HCT116 (cell line): ENCODE results near the gene AGK. TPM values are rescaled to one million over a fixed set of nuclear protein-coding genes. Genes with fewer than 3 reads are reported as not detected.

Experiments
- ATAC-seq: fragments of 200-7000 bp; cut with Tn5 transposase; 2 replicates; pipeline ENCODE4 v1.9.1; 2020; ENCODE audit warnings: mild to moderate bottlenecking, moderate library complexity
- BruUV-seq: library from RNA; stranded (reverse); fragments of 400-500 nt; replicated peaks from 2 replicates; lab custom pipeline; 2021; lab: Mats Ljungman, UMichigan
- CTCF ChIA-PET: fragments of 300-600 bp; sonication (Branson Sonifier 250); formaldehyde crosslinking; loops from one replicate; lab custom pipeline; 2021; ENCODE audit warnings: antibody characterized with exemption; lab: Charles Lee
- POLR2A ChIA-PET: fragments of 300-600, 350-600 bp; sonication (Branson Sonifier 250); formaldehyde crosslinking; loops from one replicate; lab custom pipeline; 2021; ENCODE audit warnings: antibody characterized with exemption; lab: Charles Lee
- RAD21 ChIA-PET, 2 experiments: fragments of 300-600 bp; sonication (Branson Sonifier 250); formaldehyde crosslinking; loops; one replicate each; lab custom pipeline; 2023; ENCODE audit warnings: low total read pairs in 2 of 2; ENCODE audit not compliant: uncharacterized antibody in 2 of 2, unreplicated experiment in 2 of 2, low non-redundant PET in 1 of 2; lab: Charles Lee
- DNase-seq: peaks from one replicate; pipeline ENCODE4 v3.0.0-alpha.2; 2010; ENCODE audit warnings: low read depth, low spot score
- H2AFZ ChIP-seq: fragments of 200-600 bp; shearing (Covaris generic), sonication (generic); 2 replicates; pipeline ENCODE4 v1.6.1; 2017; ENCODE audit warnings: low read depth, mixed run types, mixed read lengths, antibody characterized with exemption, low read length; ENCODE audit not compliant: poor library complexity, severe bottlenecking
- H3K27ac ChIP-seq: 2 replicates; pipeline ENCODE4 v1.5.1; 2012; ENCODE audit warnings: low read depth, low read length
- H3K27me3 ChIP-seq: fragments of 200-600 bp; sonication (generic); 2 replicates; pipeline ENCODE4 v1.6.1; 2016; ENCODE audit warnings: mixed run types, low read length, mixed read lengths; ENCODE audit not compliant: insufficient read depth
- H3K36me3 ChIP-seq, 2 experiments: fragments of 200-500 bp in 1 of 2; fragments of 200-600 bp in 1 of 2; sonication (Bioruptor generic) in 1 of 2; sonication (generic) in 1 of 2; 2 replicates each; pipeline versions ENCODE4 v1.5.1 to v1.6.1; 2014 to 2016; ENCODE audit warnings: low read length in 2 of 2, inconsistent platforms in 1 of 2, mixed read lengths in 1 of 2, mixed run types in 1 of 2; ENCODE audit not compliant: insufficient read depth in 2 of 2, control insufficient read depth in 1 of 2
- H3K4me1 ChIP-seq, 2 experiments: fragments of 200-600 bp in 1 of 2; sonication (generic) in 1 of 2; 2 replicates each; pipeline versions ENCODE4 v1.5.1 to v1.6.1; 2012 to 2017; ENCODE audit warnings: low read length in 2 of 2, inconsistent platforms in 1 of 2, mild to moderate bottlenecking in 1 of 2, mixed read lengths in 1 of 2, mixed run types in 1 of 2, moderate library complexity in 1 of 2; ENCODE audit not compliant: insufficient read depth in 2 of 2, control insufficient read depth in 1 of 2
- H3K4me2 ChIP-seq: fragments of 200-600 bp; sonication (generic); 2 replicates; pipeline ENCODE4 v1.6.1; 2017; ENCODE audit warnings: mixed run types, low read length, mixed read lengths
- H3K4me3 ChIP-seq, 2 experiments: fragments of 200-600 bp in 1 of 2; sonication (generic) in 1 of 2; replicated peaks in 1 of 2; 2 replicates each; pipeline ENCODE4 v1.5.1; 2011 to 2016; ENCODE audit warnings: low read length in 2 of 2, control low read depth in 1 of 2, low read depth in 1 of 2, mild to moderate bottlenecking in 1 of 2, mixed read lengths in 1 of 2, mixed run types in 1 of 2
- H3K79me2 ChIP-seq: fragments of 200-600 bp; sonication (generic); 2 replicates; pipeline ENCODE4 v1.6.1; 2017; ENCODE audit warnings: mild to moderate bottlenecking, mixed run types, low read length, moderate library complexity, mixed read lengths; ENCODE audit not compliant: insufficient read depth
- H3K9ac ChIP-seq: fragments of 200-600 bp; sonication (generic); 2 replicates; pipeline ENCODE4 v1.6.1; 2016; ENCODE audit warnings: low read length, mixed read lengths
- H3K9me2 ChIP-seq: fragments of 200-600 bp; sonication (generic), shearing (Covaris generic); 2 replicates; pipeline ENCODE4 v1.6.1; 2017; ENCODE audit warnings: mixed run types, mild to moderate bottlenecking, moderate library complexity; ENCODE audit not compliant: insufficient read depth
- H3K9me3 ChIP-seq, 2 experiments: fragments of 200-500 bp in 1 of 2; fragments of 200-600 bp in 1 of 2; sonication (Bioruptor generic) in 1 of 2; sonication (generic) in 1 of 2; 2 replicates each; pipeline ENCODE4 v1.6.1; 2014 to 2017; ENCODE audit warnings: low read length in 2 of 2, mixed read lengths in 2 of 2, inconsistent platforms in 1 of 2, low read depth in 1 of 2, mild to moderate bottlenecking in 1 of 2, mixed run types in 1 of 2, moderate library complexity in 1 of 2; ENCODE audit not compliant: control insufficient read depth in 1 of 2, insufficient read depth in 1 of 2
- H4K20me1 ChIP-seq: fragments of 200-600 bp; sonication (generic), shearing (Covaris generic); 2 replicates; pipeline ENCODE4 v1.6.1; 2017; ENCODE audit warnings: mixed run types, mild to moderate bottlenecking, moderate library complexity; ENCODE audit not compliant: insufficient read depth
- ATF3 ChIP-seq: IDR thresholded peaks from 2 replicates; pipeline ENCODE4 v1.6.1; 2012
- CEBPB ChIP-seq: IDR thresholded peaks from 2 replicates; pipeline ENCODE4 v1.6.1; 2012; ENCODE audit warnings: low read depth
- EZH2 ChIP-seq: fragments of 200-600 bp; sonication (generic); IDR thresholded peaks from 2 replicates; pipeline ENCODE4 v1.6.1; 2017; ENCODE audit warnings: antibody characterized with exemption, mixed run types
- EZH2phosphoT487 ChIP-seq: fragments of 200-600 bp; IDR thresholded peaks from 2 replicates; pipeline ENCODE4 v1.6.1; 2018; ENCODE audit warnings: antibody characterized with exemption, borderline replicate concordance
- FOSL1 ChIP-seq: IDR thresholded peaks from 2 replicates; pipeline ENCODE4 v1.6.1; 2012; ENCODE audit warnings: low read depth
- JUND ChIP-seq: IDR thresholded peaks from 2 replicates; pipeline ENCODE4 v1.6.1; 2012
- MAX ChIP-seq: IDR thresholded peaks from 2 replicates; pipeline ENCODE4 v1.6.1; 2012
- POLR2A ChIP-seq: IDR thresholded peaks from 2 replicates; pipeline ENCODE4 v1.7.0; 2011; ENCODE audit warnings: borderline replicate concordance; ENCODE audit not compliant: insufficient read depth, insufficient read length; ENCODE audit errors: extremely low read depth
- RAD21 ChIP-seq: IDR thresholded peaks from 2 replicates; pipeline ENCODE4 v1.6.1; 2012; ENCODE audit warnings: low read depth, mild to moderate bottlenecking
- TCF7L2 ChIP-seq: IDR thresholded peaks from 2 replicates; pipeline ENCODE4 v1.7.0; 2011; ENCODE audit warnings: borderline replicate concordance, inconsistent platforms; ENCODE audit not compliant: insufficient read depth, insufficient read length; ENCODE audit errors: extremely low read depth
- ZBTB33 ChIP-seq: IDR thresholded peaks from 2 replicates; pipeline ENCODE4 v1.6.1; 2011; ENCODE audit warnings: mild to moderate bottlenecking, low read length, moderate library complexity; ENCODE audit not compliant: insufficient replicate concordance; ENCODE audit errors: extremely low read depth
- intact Hi-C: fragments of 100-400 bp; cut with micrococcal nuclease; formaldehyde crosslinking; loops from 2 replicates; pipeline ENCODE4 v1.10.0; 2022
- total RNA-seq: library from RNA; stranded (reverse); gene quantifications from one replicate; pipeline ENCODE4 v1.2.1, GENCODE V29; 2021; ENCODE audit not compliant: unreplicated experiment
- TF ChIP-seq, protein P1 (sequence below): IDR thresholded peaks from 2 replicates; pipeline ENCODE4 v1.6.1; 2012; ENCODE audit warnings: low read depth

Gene AGK
- total RNA-seq, 1 experiment from 2014 or later: 36.3 TPM

DNA sequence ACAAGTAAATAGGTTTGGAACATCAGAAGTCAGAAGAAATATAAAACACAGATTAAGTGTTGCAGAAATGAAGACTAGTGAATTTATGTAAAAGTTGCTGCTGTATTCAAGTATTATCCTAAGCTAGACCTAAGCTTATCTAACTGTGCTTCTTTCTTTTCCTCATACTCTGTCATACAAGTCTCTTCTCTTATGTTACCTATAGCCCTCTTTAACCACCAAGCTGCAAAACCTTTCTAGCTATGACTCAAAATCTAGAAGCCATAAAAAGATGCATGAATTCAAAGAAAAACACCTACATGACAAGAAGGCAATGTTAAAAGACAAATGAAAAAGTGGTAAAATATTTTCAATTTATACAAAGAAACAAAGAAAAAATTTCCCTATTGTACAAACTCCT, 127.8 kb downstream of the AGK start:
- H3K27ac ChIP-seq: no peak overlapping the region
- CTCF ChIA-PET: no interaction called here
- no peaks in the 10 kb centered on the region for H3K9me2 ChIP-seq
- TF ChIP-seq POLR2A (no peak), ATF3 (no peak)
- H3K79me2 ChIP-seq: no peaks in the 10 kb centered on the region
- H3K9me3 ChIP-seq: no peaks in the 10 kb centered on the region
- H3K36me3 ChIP-seq: peaks cover 5 to 9% of the 10 kb centered on the region in 2 experiments; a peak in 2 of 4 replicates
- intact Hi-C loops: no loop called here
- H3K4me1 ChIP-seq: no peaks in the 10 kb centered on the region
- H4K20me1 ChIP-seq: no peaks in the 10 kb centered on the region
- DNase-seq: no peak
- H2AFZ ChIP-seq: no peak overlapping the region
- RAD21 ChIA-PET: interaction anchor here in 1 of 2 experiments (0.7 kb wide), 1 partner anchor 30 kb away, joined by 3 read pairs; no protein-coding TSS in a partner anchor
- ATAC-seq: no peak
- no peak overlapping the region for H3K4me2 ChIP-seq
- no peaks in the 10 kb centered on the region for H3K27me3 ChIP-seq
- H3K9ac ChIP-seq: no peak overlapping the region
- no peak overlapping the region for H3K4me3 ChIP-seq
- no TSS peak for BruUV-seq
- POLR2A ChIA-PET: no interaction called here

- POLR2A ChIA-PET: no interaction called here
- Histone ChIP-seq H3K9me3 (no peaks in the 10 kb centered on the region), H3K9me2 (no peaks in the 10 kb centered on the region), H3K4me2 (no peak overlapping the region), H3K9ac (no peak overlapping the region), H4K20me1 (no peaks in the 10 kb centered on the region), H2AFZ (no peak overlapping the region), H3K4me1 (no peaks in the 10 kb centered on the region), H3K36me3 (peaks cover 6 to 15% of the 10 kb centered on the region in 2 experiments; a peak in 2 of 4 replicates), H3K79me2 (no peaks in the 10 kb centered on the region), H3K27ac (no peak overlapping the region), H3K27me3 (no peaks in the 10 kb centered on the region), H3K4me3 (no peak overlapping the region)
- no TSS peak for BruUV-seq
- RAD21 ChIA-PET: no interaction called here
- CTCF ChIA-PET: no interaction called here
- ATAC-seq (no peak), DNase-seq (no peak)
- intact Hi-C loops: no loop called here
- TF ChIP-seq ATF3 (no peak), RAD21 (no peak), ZBTB33 (no peak), EZH2phosphoT487 (no peak), MAX (no peak), TCF7L2 (no peak), JUND (no peak), EZH2 (no peak), CEBPB (no peak), FOSL1 (no peak), POLR2A (no peak)
- TF ChIP-seq, protein P1, sequence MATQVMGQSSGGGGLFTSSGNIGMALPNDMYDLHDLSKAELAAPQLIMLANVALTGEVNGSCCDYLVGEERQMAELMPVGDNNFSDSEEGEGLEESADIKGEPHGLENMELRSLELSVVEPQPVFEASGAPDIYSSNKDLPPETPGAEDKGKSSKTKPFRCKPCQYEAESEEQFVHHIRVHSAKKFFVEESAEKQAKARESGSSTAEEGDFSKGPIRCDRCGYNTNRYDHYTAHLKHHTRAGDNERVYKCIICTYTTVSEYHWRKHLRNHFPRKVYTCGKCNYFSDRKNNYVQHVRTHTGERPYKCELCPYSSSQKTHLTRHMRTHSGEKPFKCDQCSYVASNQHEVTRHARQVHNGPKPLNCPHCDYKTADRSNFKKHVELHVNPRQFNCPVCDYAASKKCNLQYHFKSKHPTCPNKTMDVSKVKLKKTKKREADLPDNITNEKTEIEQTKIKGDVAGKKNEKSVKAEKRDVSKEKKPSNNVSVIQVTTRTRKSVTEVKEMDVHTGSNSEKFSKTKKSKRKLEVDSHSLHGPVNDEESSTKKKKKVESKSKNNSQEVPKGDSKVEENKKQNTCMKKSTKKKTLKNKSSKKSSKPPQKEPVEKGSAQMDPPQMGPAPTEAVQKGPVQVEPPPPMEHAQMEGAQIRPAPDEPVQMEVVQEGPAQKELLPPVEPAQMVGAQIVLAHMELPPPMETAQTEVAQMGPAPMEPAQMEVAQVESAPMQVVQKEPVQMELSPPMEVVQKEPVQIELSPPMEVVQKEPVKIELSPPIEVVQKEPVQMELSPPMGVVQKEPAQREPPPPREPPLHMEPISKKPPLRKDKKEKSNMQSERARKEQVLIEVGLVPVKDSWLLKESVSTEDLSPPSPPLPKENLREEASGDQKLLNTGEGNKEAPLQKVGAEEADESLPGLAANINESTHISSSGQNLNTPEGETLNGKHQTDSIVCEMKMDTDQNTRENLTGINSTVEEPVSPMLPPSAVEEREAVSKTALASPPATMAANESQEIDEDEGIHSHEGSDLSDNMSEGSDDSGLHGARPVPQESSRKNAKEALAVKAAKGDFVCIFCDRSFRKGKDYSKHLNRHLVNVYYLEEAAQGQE: no peak
Observed at GRCh38 chr7:141685285-141686023, 134.2 kb downstream of the AGK start.
